HG03108 (cell line): ENCODE measurements around the gene CHCHD6.

Experiments used
- ATAC-seq: cut with Tn5 transposase; IDR thresholded peaks from one replicate; pipeline ENCODE4 v1.9.1; 2021; ENCODE audit warnings: moderate library complexity; ENCODE audit not compliant: unreplicated experiment

CHCHD6 gene

GRCh38 chr3:127002195-127003174 is 298.4 kb downstream of the CHCHD6 start:
- ATAC-seq, result no peak

GRCh38 chr3:127003175-127003555 is 299.1 kb downstream of the CHCHD6 start:
- no peak for ATAC-seq

GRCh38 chr3:127003601-127004280 is 299.7 kb downstream of the CHCHD6 start:
- no peak for ATAC-seq

GRCh38 chr3:127004641-127005397 is 300.8 kb downstream of the CHCHD6 start:
- no peak for ATAC-seq

GRCh38 chr3:127005864-127006500 is 301.9 kb downstream of the CHCHD6 start:
- ATAC-seq, result no peak

- ATAC-seq, result no peak
Measured at GRCh38 chr3:127006781-127007436, 302.9 kb downstream of the CHCHD6 start.

- no peak for ATAC-seq
Measured at GRCh38 chr3:127008236-127008635, 304.2 kb downstream of the CHCHD6 start.

GRCh38 chr3:127009531-127009930 is 305.5 kb downstream of the CHCHD6 start:
- no peak for ATAC-seq
